Ishikawa (cell line): ENCODE measurements around the gene CLRN3.

Experiments used
- CREB1 ChIP-seq: IDR thresholded peaks from 2 replicates; pipeline ENCODE4 v1.6.1; 2012; ENCODE audit warnings: low read depth
- EGR1 ChIP-seq: IDR thresholded peaks from 2 replicates; pipeline ENCODE4 v1.6.1; 2012
- EP300 ChIP-seq: IDR thresholded peaks from 2 replicates; pipeline ENCODE4 v1.6.1; 2012; ENCODE audit warnings: borderline replicate concordance
- RAD21 ChIP-seq: IDR thresholded peaks from 2 replicates; pipeline ENCODE4 v1.6.1; 2012; ENCODE audit warnings: low read depth
- USF1 ChIP-seq: IDR thresholded peaks from 2 replicates; pipeline ENCODE4 v1.6.1; 2012

DNA sequence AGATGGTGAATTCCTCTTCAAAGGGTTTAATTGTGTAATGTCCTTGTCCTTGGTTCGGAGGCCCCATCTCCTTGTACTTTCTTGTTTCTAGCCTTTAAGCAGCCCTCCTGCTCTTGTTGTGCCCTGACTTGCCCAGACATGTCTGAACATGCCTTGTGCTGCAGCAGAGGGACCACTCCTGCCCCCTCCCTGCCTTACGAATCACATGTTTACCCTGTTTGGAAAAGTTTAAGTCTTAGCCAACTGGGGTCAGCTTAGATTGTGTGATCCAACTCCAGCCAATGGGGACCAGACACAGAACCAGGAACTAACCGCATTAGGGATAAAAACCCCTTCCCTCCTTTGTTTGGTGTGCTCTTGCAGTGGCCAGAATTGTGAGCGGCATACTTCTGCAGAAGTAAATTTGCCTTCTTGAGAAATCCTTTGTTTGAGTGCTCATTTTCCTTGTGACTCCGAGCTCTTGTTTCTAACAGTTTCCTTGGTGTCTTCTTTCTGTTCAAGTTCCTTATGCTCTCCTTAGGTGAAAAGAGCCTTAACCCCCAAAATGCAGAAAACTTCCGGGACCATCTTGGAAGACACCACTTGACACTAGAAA, 29.4 kb downstream of the CLRN3 start:
- TF ChIP-seq EP300 (no peak), RAD21 (no peak), EGR1 (no peak), USF1 (no peak), CREB1 (no peak)
